K562 (cell line): ENCODE measurements around the gene EIF2S3. TPM values are rescaled to one million over a fixed set of nuclear protein-coding genes. Genes with fewer than 3 reads are reported as not detected.

Source experiments
- ARHGAP35 ChIP-seq: fragments of 450-650 bp; IDR thresholded peaks from 2 replicates; pipeline ENCODE4 v1.6.1; 2018; ENCODE audit not compliant: partially characterized antibody
- DDX20 ChIP-seq: fragments of 450-650 bp; IDR thresholded peaks from 2 replicates; pipeline ENCODE4 v1.6.1; 2016; ENCODE audit warnings: missing genetic modification characterization, low read depth, mild to moderate bottlenecking, missing compliant biosample characterization, moderate library complexity
- DIDO1 ChIP-seq: fragments of 450-650 bp; IDR thresholded peaks from 2 replicates; pipeline ENCODE4 v1.6.1; 2016; ENCODE audit warnings: low read depth, missing biosample characterization, missing genetic modification characterization
- EP400 ChIP-seq: fragments of 450-650 bp; IDR thresholded peaks from 2 replicates; pipeline ENCODE4 v1.6.1; 2017; ENCODE audit warnings: antibody characterized with exemption, mild to moderate bottlenecking, moderate library complexity
- ILK ChIP-seq: fragments of 450-650 bp; IDR thresholded peaks from 2 replicates; pipeline ENCODE4 v1.6.1; 2016; ENCODE audit warnings: missing genetic modification characterization, low read depth, mild to moderate bottlenecking, missing compliant biosample characterization, moderate library complexity, borderline replicate concordance
- NFIC ChIP-seq: fragments of 450-650 bp; IDR thresholded peaks from 2 replicates; pipeline ENCODE4 v1.6.1; 2017; ENCODE audit warnings: mild to moderate bottlenecking, inconsistent platforms
- PBX2 ChIP-seq, 2 experiments: IDR thresholded peaks in 1 of 2; conservative IDR thresholded peaks in 1 of 2; 2 replicates each; pipeline ENCODE4 v1.6.1; 2016; ENCODE audit warnings: low read depth in 2 of 2, mild to moderate bottlenecking in 1 of 2, missing compliant biosample characterization in 1 of 2, missing genetic modification characterization in 1 of 2, moderate library complexity in 1 of 2
- RBM14 ChIP-seq: fragments of 200-400 bp; formaldehyde crosslinking; IDR thresholded peaks from 2 replicates; pipeline ENCODE4 v1.6.1; 2018; ENCODE audit warnings: low read depth, mild to moderate bottlenecking, low read length, moderate library complexity, borderline replicate concordance; ENCODE audit not compliant: insufficient read depth
- SIN3A ChIP-seq, 2 experiments: fragments of 150-350 bp in 1 of 2; IDR thresholded peaks; 2 replicates each; pipeline ENCODE4 v1.6.1; 2011 to 2016; ENCODE audit warnings: borderline replicate concordance in 2 of 2, low read depth in 2 of 2, low read length in 2 of 2, mild to moderate bottlenecking in 2 of 2, moderate library complexity in 2 of 2; ENCODE audit not compliant: control insufficient read depth in 1 of 2
- SIN3B ChIP-seq: fragments of 450-650 bp; IDR thresholded peaks from 2 replicates; pipeline ENCODE4 v1.6.1; 2017; ENCODE audit warnings: low read depth, mild to moderate bottlenecking, moderate library complexity
- TSC22D4 ChIP-seq: fragments of 450-650 bp; IDR thresholded peaks from 2 replicates; pipeline ENCODE4 v1.6.1; 2016; ENCODE audit warnings: missing genetic modification characterization, missing biosample characterization, control low read depth
- ZBTB8A ChIP-seq: fragments of 450-650 bp; IDR thresholded peaks from 2 replicates; pipeline ENCODE4 v1.6.1; 2018; ENCODE audit warnings: mild to moderate bottlenecking, moderate library complexity; ENCODE audit not compliant: partially characterized antibody
- ZKSCAN8 ChIP-seq: fragments of 200-800 bp; sonication (Bioruptor generic); IDR thresholded peaks from 2 replicates; pipeline ENCODE4 v1.6.1; 2016; ENCODE audit warnings: missing genetic modification characterization, missing compliant biosample characterization
- ZNF133 ChIP-seq: fragments of 250-450 bp; sonication (Bioruptor Pico); IDR thresholded peaks from 2 replicates; pipeline ENCODE4 v1.4.0; 2020; ENCODE audit warnings: mild to moderate bottlenecking
- ZNF512 ChIP-seq: IDR thresholded peaks from 2 replicates; pipeline ENCODE4 v1.6.1; 2016; ENCODE audit warnings: missing genetic modification characterization, missing compliant biosample characterization
- ZNF707 ChIP-seq: fragments of 250-450 bp; sonication (Bioruptor Pico); conservative IDR thresholded peaks from 2 replicates; pipeline ENCODE4 v1.8.0; 2022; ENCODE audit warnings: inconsistent platforms, mild to moderate bottlenecking, moderate library complexity
- ZNF77 ChIP-seq: fragments of 250-450 bp; sonication (Bioruptor Pico); IDR thresholded peaks from 2 replicates; pipeline ENCODE4 v1.5.0; 2020
- polyA plus RNA-seq, 8 experiments: library from polyadenylated mRNA; depleted of rRNA in 4 of 8; stranded (reverse) in 5 of 8; unstranded in 3 of 8; fragments of >200 nt; fragmentation: Nextera tagmentation in 2 of 8; fragmentation: Illumina TruSeq in 1 of 8; extraction: Ambion mirVana in 2 of 8; extraction: Trizol in 1 of 8; gene quantifications; 2 replicates each; pipeline versions ENCODE4 v1.2.1 to v1.2.3, GENCODE V29; 2011 to 2014; ENCODE audit warnings: inconsistent platforms in 1 of 8, missing spikeins in 1 of 8
- total RNA-seq, 7 experiments: library from RNA; depleted of rRNA in 6 of 7; stranded (reverse); fragments of >200 nt in 6 of 7; fragmentation: Illumina TruSeq in 2 of 7; extraction: Trizol in 2 of 7; gene quantifications; 2 replicates each; pipeline versions ENCODE4 v1.2.1 to v1.2.3, GENCODE V29; 2011 to 2021; ENCODE audit warnings: low replicate concordance in 1 of 7
- TF ChIP-seq, protein P1 (sequence below): sonication (generic); formaldehyde crosslinking; IDR thresholded peaks from 2 replicates; pipeline ENCODE4 v1.5.0; 2020; ENCODE audit warnings: missing genetic modification reagents
- TF ChIP-seq, protein P2 (sequence below): fragments of 450-650 bp; IDR thresholded peaks from one replicate; pipeline ENCODE4 v1.6.1; 2018; ENCODE audit warnings: mild to moderate bottlenecking, moderate library complexity; ENCODE audit not compliant: partially characterized antibody

EIF2S3 gene
- total and polyA plus RNA-seq, 9 of the 15 experiments (the other 6 are each of a cell fraction or from before 2014, with no cell fraction given), result 148 to 439 (median 275) TPM

- TF ChIP-seq PBX2 (CRISPR knock-in tag; IDR thresholded peaks at IDR 0.05; ENCODE audit: low read depth) (no peak), PBX2 (tag; conservative IDR thresholded peaks at IDR 0.05; ENCODE audit: low read depth) (no peak), SIN3B (no peak), NFIC (peak; percentile 22; the same call in 1 of the 2 replicates), DIDO1 (tag) (no peak), ILK (no peak), RBM14 (no peak), ARHGAP35 (no peak), ZNF707 (CRISPR knock-in tag) (no peak), EP400 (peak; percentile 100), ZNF133 (CRISPR knock-in tag) (no peak), ZBTB8A (no peak), ZNF77 (no peak), DDX20 (tag) (no peak), TSC22D4 (no peak), SIN3A (IDR thresholded peaks at IDR 0.05; ENCODE audit: borderline replicate concordance in 2 of 2, control insufficient read depth in 1 of 2, low read depth in 2 of 2, low read length in 2 of 2) (peak in 1 of 2 experiments; percentile 69; a peak in 3 of 4 replicates), ZKSCAN8 (CRISPR knock-in tag) (no peak), ZNF512 (no peak)
- TF ChIP-seq, protein P1, sequence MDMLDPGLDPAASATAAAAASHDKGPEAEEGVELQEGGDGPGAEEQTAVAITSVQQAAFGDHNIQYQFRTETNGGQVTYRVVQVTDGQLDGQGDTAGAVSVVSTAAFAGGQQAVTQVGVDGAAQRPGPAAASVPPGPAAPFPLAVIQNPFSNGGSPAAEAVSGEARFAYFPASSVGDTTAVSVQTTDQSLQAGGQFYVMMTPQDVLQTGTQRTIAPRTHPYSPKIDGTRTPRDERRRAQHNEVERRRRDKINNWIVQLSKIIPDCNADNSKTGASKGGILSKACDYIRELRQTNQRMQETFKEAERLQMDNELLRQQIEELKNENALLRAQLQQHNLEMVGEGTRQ (CRISPR knock-in tag), result no peak
- TF ChIP-seq, protein P2, sequence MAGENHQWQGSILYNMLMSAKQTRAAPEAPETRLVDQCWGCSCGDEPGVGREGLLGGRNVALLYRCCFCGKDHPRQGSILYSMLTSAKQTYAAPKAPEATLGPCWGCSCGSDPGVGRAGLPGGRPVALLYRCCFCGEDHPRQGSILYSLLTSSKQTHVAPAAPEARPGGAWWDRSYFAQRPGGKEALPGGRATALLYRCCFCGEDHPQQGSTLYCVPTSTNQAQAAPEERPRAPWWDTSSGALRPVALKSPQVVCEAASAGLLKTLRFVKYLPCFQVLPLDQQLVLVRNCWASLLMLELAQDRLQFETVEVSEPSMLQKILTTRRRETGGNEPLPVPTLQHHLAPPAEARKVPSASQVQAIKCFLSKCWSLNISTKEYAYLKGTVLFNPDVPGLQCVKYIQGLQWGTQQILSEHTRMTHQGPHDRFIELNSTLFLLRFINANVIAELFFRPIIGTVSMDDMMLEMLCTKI, result no peak
Measured at GRCh38 chrX:24054182-24055042, at the start of gene EIF2S3 (continued).
